Measurements from ENCODE around the gene TBCD.
"Not testable (repeated sequence)": the region's sequence is repeated elsewhere in the genome, so short reads cannot be mapped to it uniquely, and the experiment has no call there.

The TBCD gene

DNA sequence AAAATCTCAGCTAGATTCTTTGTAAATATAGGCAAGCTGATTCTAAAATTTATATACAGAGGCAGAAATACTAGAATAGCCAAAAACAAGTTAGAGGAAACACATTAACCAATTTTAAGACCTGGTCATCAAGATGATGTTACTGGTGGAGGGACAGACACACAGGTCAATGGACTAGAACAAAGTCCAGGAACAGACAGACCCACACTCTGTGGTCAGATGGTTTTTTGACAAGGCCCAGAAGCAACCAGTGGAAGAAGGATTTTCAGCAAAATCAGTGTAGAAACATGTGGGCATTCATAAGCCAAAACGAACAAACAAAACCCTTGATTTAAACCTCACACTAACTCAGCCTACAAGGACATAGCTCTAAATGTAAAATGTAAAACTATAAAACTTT lies 227.9 kb downstream of the TBCD start:
- Histone ChIP-seq H3K27me3 (ENCODE audit: control insufficient read depth in 1 of 2, insufficient read depth in 2 of 2, low read length in 2 of 2) (no peaks in the 10 kb centered on the region), H3K27ac (ENCODE audit: low read depth, low read length) (no peak overlapping the region), H3K9ac (ENCODE audit: low read depth in 1 of 2, low read length in 2 of 2) (no peak overlapping the region), H3K4me1 (ENCODE audit: control insufficient read depth in 1 of 2, insufficient read depth in 2 of 2, low read length in 2 of 2) (no peaks in the 10 kb centered on the region), H3K9me3 (ENCODE audit: control insufficient read depth in 1 of 2, low read length in 2 of 2) (no peaks in the 10 kb centered on the region), H3K36me3 (ENCODE audit: control insufficient read depth in 1 of 2, insufficient read depth in 2 of 2, low read length in 2 of 2) (no peaks in the 10 kb centered on the region), H3K4me3 (ENCODE audit: low read depth in 1 of 2, low read length in 2 of 2) (no peak overlapping the region)

GRCh38 chr17:82980632-82981031 lies 228.8 kb downstream of the TBCD start:
- no peak overlapping the region for H3K9ac ChIP-seq (ENCODE audit: low read depth in 1 of 2, low read length in 2 of 2)
- no peaks in the 10 kb centered on the region for H3K36me3 ChIP-seq (ENCODE audit: control insufficient read depth in 1 of 2, insufficient read depth in 2 of 2, low read length in 2 of 2)
- H3K4me1 ChIP-seq (ENCODE audit: control insufficient read depth in 1 of 2, insufficient read depth in 2 of 2, low read length in 2 of 2) = peaks cover 0 to 4% of the 10 kb centered on the region in 2 donors
- H3K27ac ChIP-seq (ENCODE audit: low read depth, low read length) = no peak overlapping the region
- H3K27me3 ChIP-seq (ENCODE audit: control insufficient read depth in 1 of 2, insufficient read depth in 2 of 2, low read length in 2 of 2) = no peaks in the 10 kb centered on the region
- no peaks in the 10 kb centered on the region for H3K9me3 ChIP-seq (ENCODE audit: control insufficient read depth in 1 of 2, low read length in 2 of 2)
- H3K4me3 ChIP-seq (ENCODE audit: low read depth in 1 of 2, low read length in 2 of 2) = no peak overlapping the region

GRCh38 chr17:82981141-82981730 lies 229.4 kb downstream of the TBCD start:
- Histone ChIP-seq H3K36me3 (ENCODE audit: control insufficient read depth in 1 of 2, insufficient read depth in 2 of 2, low read length in 2 of 2) (no peaks in the 10 kb centered on the region), H3K9ac (ENCODE audit: low read depth in 1 of 2, low read length in 2 of 2) (no peak overlapping the region), H3K9me3 (ENCODE audit: control insufficient read depth in 1 of 2, low read length in 2 of 2) (no peaks in the 10 kb centered on the region), H3K27me3 (ENCODE audit: control insufficient read depth in 1 of 2, insufficient read depth in 2 of 2, low read length in 2 of 2) (no peaks in the 10 kb centered on the region), H3K27ac (ENCODE audit: low read depth, low read length) (no peak overlapping the region), H3K4me3 (ENCODE audit: low read depth in 1 of 2, low read length in 2 of 2) (no peak overlapping the region), H3K4me1 (ENCODE audit: control insufficient read depth in 1 of 2, insufficient read depth in 2 of 2, low read length in 2 of 2) (peaks cover 0 to 6% of the 10 kb centered on the region in 2 donors)

DNA sequence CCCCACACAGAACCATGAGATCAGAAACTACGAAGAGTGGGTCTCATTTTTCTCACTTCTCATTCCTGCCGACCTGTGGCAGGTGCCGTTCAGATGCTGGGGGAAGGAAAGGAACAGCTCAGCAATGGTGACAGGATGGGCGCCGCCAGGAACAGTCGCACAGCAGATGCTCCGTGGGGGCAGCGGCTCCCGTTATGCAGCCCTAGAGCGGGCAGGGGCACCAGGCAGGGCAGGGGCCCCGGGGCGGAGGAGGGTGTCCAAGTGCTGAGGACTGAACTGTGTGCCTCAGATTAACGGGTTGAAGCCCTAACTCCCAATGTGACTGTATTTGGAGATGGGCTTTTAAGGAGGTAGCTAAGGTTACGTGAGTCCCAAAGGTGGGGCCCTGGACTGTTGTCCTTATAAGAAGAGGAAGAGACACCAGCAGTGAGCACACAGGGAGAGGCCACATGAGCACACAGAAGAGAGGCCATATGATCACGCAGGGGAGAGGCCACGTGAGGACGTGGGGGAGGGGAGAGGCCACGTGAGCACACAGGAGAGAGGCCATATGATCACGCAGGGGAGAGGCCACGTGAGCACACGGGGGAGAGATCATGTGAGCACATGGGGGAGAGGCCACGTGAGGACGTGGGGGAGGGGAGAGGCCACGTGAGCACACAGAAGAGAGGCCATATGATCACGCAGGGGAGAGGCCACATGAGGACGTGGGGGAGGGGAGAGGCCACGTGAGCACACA lies 231.8 kb downstream of the TBCD start:
- peaks cover 0 to 10% of the 10 kb centered on the region in 2 donors for H3K4me1 ChIP-seq (ENCODE audit: control insufficient read depth in 1 of 2, insufficient read depth in 2 of 2, low read length in 2 of 2)
- no peak overlapping the region for H3K9ac ChIP-seq (ENCODE audit: low read depth in 1 of 2, low read length in 2 of 2)
- H3K27ac ChIP-seq (ENCODE audit: low read depth, low read length) = no peak overlapping the region
- H3K4me3 ChIP-seq (ENCODE audit: low read depth in 1 of 2, low read length in 2 of 2) = no peak overlapping the region
- no peaks in the 10 kb centered on the region for H3K27me3 ChIP-seq (ENCODE audit: control insufficient read depth in 1 of 2, insufficient read depth in 2 of 2, low read length in 2 of 2)
- no peaks in the 10 kb centered on the region for H3K36me3 ChIP-seq (ENCODE audit: control insufficient read depth in 1 of 2, insufficient read depth in 2 of 2, low read length in 2 of 2)
- H3K9me3 ChIP-seq (ENCODE audit: control insufficient read depth in 1 of 2, low read length in 2 of 2) = no peaks in the 10 kb centered on the region

GRCh38 chr17:82984249-82984617 lies 232.4 kb downstream of the TBCD start:
- H3K9ac ChIP-seq (ENCODE audit: low read depth in 1 of 2, low read length in 2 of 2); H3K27ac ChIP-seq (ENCODE audit: low read depth, low read length); H3K4me3 ChIP-seq (ENCODE audit: low read depth in 1 of 2, low read length in 2 of 2); H3K27me3 ChIP-seq (ENCODE audit: control insufficient read depth in 1 of 2, insufficient read depth in 2 of 2, low read length in 2 of 2); H3K36me3 ChIP-seq (ENCODE audit: control insufficient read depth in 1 of 2, insufficient read depth in 2 of 2, low read length in 2 of 2); H3K4me1 ChIP-seq (ENCODE audit: control insufficient read depth in 1 of 2, insufficient read depth in 2 of 2, low read length in 2 of 2); H3K9me3 ChIP-seq (ENCODE audit: control insufficient read depth in 1 of 2, low read length in 2 of 2): not testable (repeated sequence)

DNA sequence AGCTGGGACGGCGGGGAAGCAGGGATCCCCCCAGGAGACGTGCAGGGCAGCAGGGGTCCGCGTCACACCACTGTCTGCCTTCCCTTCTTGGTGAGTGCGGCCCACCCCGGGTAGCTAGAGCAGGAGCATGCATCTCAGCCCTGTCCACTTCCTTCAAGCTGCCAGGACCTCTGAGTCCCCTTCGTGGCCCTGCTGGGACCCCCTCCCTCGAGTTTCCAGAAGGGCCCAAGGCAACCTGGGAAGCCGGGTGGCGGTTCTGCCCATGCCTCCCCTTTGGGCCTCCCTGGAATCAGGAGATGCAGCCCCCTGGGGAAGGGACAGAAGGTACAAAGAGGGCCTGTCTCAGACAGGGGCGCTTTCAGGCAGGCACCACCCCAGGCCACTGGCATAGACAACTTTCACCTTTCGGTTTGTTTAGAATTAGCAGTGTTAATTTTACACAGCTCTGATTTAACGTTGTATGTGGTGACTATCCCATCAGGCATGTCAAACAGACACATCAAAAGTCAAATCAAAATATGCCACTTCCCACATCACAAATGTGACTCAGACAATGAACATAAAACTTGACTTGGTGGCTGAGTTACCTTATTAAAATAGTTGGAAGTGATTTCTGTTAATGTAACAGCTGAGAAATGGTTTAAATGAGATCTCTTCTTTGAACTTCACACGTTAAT lies 233.0 kb downstream of the TBCD start:
- H3K9ac ChIP-seq (ENCODE audit: low read depth in 1 of 2, low read length in 2 of 2) = no peak overlapping the region
- peaks cover 0 to 10% of the 10 kb centered on the region in 2 donors for H3K4me1 ChIP-seq (ENCODE audit: control insufficient read depth in 1 of 2, insufficient read depth in 2 of 2, low read length in 2 of 2)
- H3K9me3 ChIP-seq (ENCODE audit: control insufficient read depth in 1 of 2, low read length in 2 of 2) = no peaks in the 10 kb centered on the region
- no peaks in the 10 kb centered on the region for H3K36me3 ChIP-seq (ENCODE audit: control insufficient read depth in 1 of 2, insufficient read depth in 2 of 2, low read length in 2 of 2)
- no peak overlapping the region for H3K4me3 ChIP-seq (ENCODE audit: low read depth in 1 of 2, low read length in 2 of 2)
- no peaks in the 10 kb centered on the region for H3K27me3 ChIP-seq (ENCODE audit: control insufficient read depth in 1 of 2, insufficient read depth in 2 of 2, low read length in 2 of 2)
- H3K27ac ChIP-seq (ENCODE audit: low read depth, low read length) = no peak overlapping the region

GRCh38 chr17:82985428-82985805 lies 233.6 kb downstream of the TBCD start:
- Histone ChIP-seq H3K36me3 (ENCODE audit: control insufficient read depth in 1 of 2, insufficient read depth in 2 of 2, low read length in 2 of 2) (no peaks in the 10 kb centered on the region), H3K27ac (ENCODE audit: low read depth, low read length) (no peak overlapping the region), H3K9ac (ENCODE audit: low read depth in 1 of 2, low read length in 2 of 2) (no peak overlapping the region), H3K27me3 (ENCODE audit: control insufficient read depth in 1 of 2, insufficient read depth in 2 of 2, low read length in 2 of 2) (no peaks in the 10 kb centered on the region), H3K9me3 (ENCODE audit: control insufficient read depth in 1 of 2, low read length in 2 of 2) (no peaks in the 10 kb centered on the region), H3K4me3 (ENCODE audit: low read depth in 1 of 2, low read length in 2 of 2) (no peak overlapping the region), H3K4me1 (ENCODE audit: control insufficient read depth in 1 of 2, insufficient read depth in 2 of 2, low read length in 2 of 2) (peaks cover 0 to 10% of the 10 kb centered on the region in 2 donors)

- H3K27me3 ChIP-seq (ENCODE audit: control insufficient read depth in 1 of 2, insufficient read depth in 2 of 2, low read length in 2 of 2) = no peaks in the 10 kb centered on the region
- no peak overlapping the region for H3K9ac ChIP-seq (ENCODE audit: low read depth in 1 of 2, low read length in 2 of 2)
- H3K9me3 ChIP-seq (ENCODE audit: control insufficient read depth in 1 of 2, low read length in 2 of 2) = no peaks in the 10 kb centered on the region
- H3K36me3 ChIP-seq (ENCODE audit: control insufficient read depth in 1 of 2, insufficient read depth in 2 of 2, low read length in 2 of 2) = no peaks in the 10 kb centered on the region
- H3K4me1 ChIP-seq (ENCODE audit: control insufficient read depth in 1 of 2, insufficient read depth in 2 of 2, low read length in 2 of 2) = peaks cover 0 to 10% of the 10 kb centered on the region in 2 donors
- no peak overlapping the region for H3K27ac ChIP-seq (ENCODE audit: low read depth, low read length)
- H3K4me3 ChIP-seq (ENCODE audit: low read depth in 1 of 2, low read length in 2 of 2) = no peak overlapping the region
Measured at GRCh38 chr17:82985973-82986372, 234.1 kb downstream of the TBCD start.

- H3K27ac ChIP-seq (ENCODE audit: low read depth, low read length); H3K9me3 ChIP-seq (ENCODE audit: control insufficient read depth in 1 of 2, low read length in 2 of 2); H3K9ac ChIP-seq (ENCODE audit: low read depth in 1 of 2, low read length in 2 of 2); H3K27me3 ChIP-seq (ENCODE audit: control insufficient read depth in 1 of 2, insufficient read depth in 2 of 2, low read length in 2 of 2); H3K36me3 ChIP-seq (ENCODE audit: control insufficient read depth in 1 of 2, insufficient read depth in 2 of 2, low read length in 2 of 2); H3K4me1 ChIP-seq (ENCODE audit: control insufficient read depth in 1 of 2, insufficient read depth in 2 of 2, low read length in 2 of 2); H3K4me3 ChIP-seq (ENCODE audit: low read depth in 1 of 2, low read length in 2 of 2): not testable (repeated sequence)
Measured at GRCh38 chr17:82989051-82989450, 237.2 kb downstream of the TBCD start.

DNA sequence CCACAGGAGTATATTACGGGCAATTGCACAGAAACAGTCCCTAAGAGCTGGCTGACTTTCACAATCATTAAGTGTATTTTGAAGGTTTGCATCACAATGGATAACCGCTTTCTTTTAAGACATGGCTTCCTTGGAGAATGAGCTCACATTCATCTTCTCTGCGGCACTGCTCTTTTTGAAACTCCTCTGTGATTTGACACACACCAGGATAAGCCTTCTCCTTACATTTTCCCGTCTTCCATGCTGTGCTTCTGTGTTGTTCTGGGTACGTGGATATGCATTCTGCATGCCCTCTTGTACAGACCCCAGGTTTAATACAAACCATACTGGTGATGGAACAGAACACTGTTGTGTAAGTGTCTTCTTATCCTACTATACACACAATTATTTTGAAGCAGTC lies 238.0 kb downstream of the TBCD start:
- peaks cover 0 to 10% of the 10 kb centered on the region in 2 donors for H3K4me1 ChIP-seq (ENCODE audit: control insufficient read depth in 1 of 2, insufficient read depth in 2 of 2, low read length in 2 of 2)
- no peaks in the 10 kb centered on the region for H3K36me3 ChIP-seq (ENCODE audit: control insufficient read depth in 1 of 2, insufficient read depth in 2 of 2, low read length in 2 of 2)
- H3K27me3 ChIP-seq (ENCODE audit: control insufficient read depth in 1 of 2, insufficient read depth in 2 of 2, low read length in 2 of 2) = no peaks in the 10 kb centered on the region
- peaks cover 0 to 7% of the 10 kb centered on the region in 2 donors for H3K9me3 ChIP-seq (ENCODE audit: control insufficient read depth in 1 of 2, low read length in 2 of 2)
- H3K4me3 ChIP-seq (ENCODE audit: low read depth in 1 of 2, low read length in 2 of 2) = no peak overlapping the region
- H3K9ac ChIP-seq (ENCODE audit: low read depth in 1 of 2, low read length in 2 of 2) = no peak overlapping the region
- no peak overlapping the region for H3K27ac ChIP-seq (ENCODE audit: low read depth, low read length)

All from duodenal mucosa (tissue), 2 donors.